IPS-18c (cell line): ENCODE data around the gene ATF6.

Experiments
- H3K4me3 ChIP-seq: 2 replicates; pipeline ENCODE4 v1.7.0; 2013; ENCODE audit warnings: low read depth, mild to moderate bottlenecking, low read length, moderate library complexity; ENCODE audit not compliant: insufficient read depth
- H3K9me3 ChIP-seq: one replicate; pipeline ENCODE4 v1.6.1; 2013; ENCODE audit warnings: mild to moderate bottlenecking, low read length, moderate library complexity; ENCODE audit not compliant: control insufficient read depth, insufficient read depth

Gene ATF6

DNA sequence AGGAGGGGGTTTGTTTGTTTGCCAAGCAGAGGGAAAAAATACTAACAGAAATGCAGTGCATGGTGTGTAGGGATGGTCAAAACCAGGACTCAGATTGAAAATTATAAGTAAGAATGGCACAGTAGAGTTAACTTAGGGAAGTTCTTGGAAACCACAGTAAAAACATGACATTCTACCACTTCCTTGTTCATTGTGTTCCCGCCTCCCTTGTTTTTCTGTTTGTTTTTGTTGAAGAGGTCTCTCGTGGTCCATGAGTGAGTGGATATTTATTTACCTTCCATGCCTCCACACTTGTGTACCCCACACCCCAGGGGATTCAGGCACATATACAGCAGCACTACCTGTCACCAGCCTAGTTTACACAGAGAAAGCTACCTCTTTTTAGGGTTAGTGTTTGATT lies 187.9 kb downstream of the ATF6 start:
- no peaks in the 10 kb centered on the region for H3K9me3 ChIP-seq
- no peak overlapping the region for H3K4me3 ChIP-seq

DNA sequence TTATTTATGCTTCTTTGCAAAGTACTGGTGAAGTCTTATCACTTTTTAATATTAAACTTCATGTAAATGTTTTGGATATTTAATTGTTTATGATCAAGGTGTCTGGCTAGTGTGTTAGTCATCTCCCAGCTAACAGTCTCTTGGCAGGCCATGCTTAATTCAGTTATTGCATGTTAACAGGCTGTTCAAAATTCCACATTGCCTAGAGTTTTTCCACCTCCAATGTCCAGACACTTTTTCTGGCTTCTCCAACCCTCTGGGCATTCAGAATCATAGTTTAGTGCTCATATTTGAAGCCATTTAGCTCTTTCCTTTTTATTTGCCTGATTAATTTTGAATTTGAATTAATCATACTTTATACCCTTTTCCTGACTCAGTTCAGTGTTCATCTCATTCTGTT lies 188.3 kb downstream of the ATF6 start:
- Histone ChIP-seq H3K4me3 (no peak overlapping the region), H3K9me3 (no peaks in the 10 kb centered on the region)

DNA sequence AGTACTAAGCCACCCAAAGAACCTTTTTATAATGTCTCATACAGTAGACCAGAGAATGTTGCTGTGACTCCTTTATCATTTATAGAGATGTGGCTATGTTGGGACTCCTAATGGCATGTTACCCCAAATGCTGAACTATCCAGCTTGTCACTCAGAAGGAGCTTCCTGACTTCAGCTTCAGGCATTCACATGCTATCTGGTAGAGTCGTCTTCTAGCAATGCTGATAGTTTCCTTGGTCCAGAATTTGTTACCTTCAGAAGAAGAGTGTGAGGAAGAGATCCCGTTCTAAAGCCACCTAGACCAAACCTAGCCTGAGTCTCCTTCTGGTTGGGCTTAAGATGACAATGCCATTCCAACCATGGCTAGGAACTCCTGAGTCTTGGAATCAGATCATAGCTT lies 189.5 kb downstream of the ATF6 start:
- H3K4me3 ChIP-seq: no peak overlapping the region
- no peaks in the 10 kb centered on the region for H3K9me3 ChIP-seq

DNA sequence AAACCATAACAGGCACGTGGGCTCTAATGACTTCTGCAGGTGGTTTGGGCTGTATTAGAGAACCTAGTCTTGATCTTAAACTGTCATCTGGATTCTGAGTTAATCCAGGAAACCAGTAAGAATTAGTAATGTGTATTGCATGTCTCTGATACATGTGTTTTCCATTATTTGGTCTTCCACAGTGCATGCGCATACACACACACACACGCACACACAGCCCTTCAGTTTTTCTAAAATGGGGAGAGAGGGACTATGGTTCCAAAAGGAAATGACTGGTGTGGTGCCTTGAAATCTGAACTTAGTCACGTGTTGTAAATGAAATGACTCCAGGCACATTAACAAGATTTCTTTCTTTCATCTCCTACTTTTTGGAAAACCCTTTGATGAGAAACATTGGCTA lies 190.0 kb downstream of the ATF6 start:
- Histone ChIP-seq H3K9me3 (no peaks in the 10 kb centered on the region), H3K4me3 (no peak overlapping the region)

DNA sequence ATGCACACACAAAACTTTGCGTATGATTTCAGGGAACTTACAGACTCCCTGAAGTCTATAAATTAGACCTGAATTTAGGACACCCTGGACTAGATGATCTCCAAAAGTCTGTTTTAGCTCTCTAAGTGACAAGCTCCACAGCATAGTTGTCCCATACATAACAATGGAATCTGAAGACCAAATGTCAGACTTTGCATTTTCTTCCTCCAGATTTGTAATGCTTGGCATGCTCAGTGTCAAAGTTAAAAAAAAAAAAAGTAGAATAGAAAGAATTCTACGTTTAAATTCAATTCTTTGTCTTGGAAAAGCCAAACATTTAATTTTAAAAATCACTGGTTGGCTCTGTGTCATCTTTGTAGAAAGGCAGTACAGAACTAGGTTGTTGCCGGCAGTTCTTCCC lies 190.8 kb downstream of the ATF6 start:
- no peaks in the 10 kb centered on the region for H3K9me3 ChIP-seq
- H3K4me3 ChIP-seq: no peak overlapping the region

DNA sequence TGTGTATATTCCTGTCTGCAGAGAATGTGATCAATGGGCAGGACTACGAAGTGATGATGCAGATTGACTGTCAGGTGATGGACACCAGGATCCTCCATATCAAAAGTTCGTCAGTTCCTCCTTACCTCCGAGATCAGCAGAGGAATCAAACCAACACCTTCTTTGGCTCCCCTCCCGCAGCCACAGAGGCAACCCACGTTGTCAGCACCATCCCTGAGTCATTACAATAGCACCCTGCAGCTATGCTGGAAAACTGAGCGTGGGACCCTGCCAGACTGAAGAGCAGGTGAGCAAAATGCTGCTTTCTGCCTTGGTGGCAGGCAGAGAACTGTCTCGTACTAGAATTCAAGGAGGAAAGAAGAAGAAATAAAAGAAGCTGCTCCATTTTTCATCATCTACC lies 192.3 kb downstream of the ATF6 start:
- H3K9me3 ChIP-seq: no peaks in the 10 kb centered on the region
- no peak overlapping the region for H3K4me3 ChIP-seq

DNA sequence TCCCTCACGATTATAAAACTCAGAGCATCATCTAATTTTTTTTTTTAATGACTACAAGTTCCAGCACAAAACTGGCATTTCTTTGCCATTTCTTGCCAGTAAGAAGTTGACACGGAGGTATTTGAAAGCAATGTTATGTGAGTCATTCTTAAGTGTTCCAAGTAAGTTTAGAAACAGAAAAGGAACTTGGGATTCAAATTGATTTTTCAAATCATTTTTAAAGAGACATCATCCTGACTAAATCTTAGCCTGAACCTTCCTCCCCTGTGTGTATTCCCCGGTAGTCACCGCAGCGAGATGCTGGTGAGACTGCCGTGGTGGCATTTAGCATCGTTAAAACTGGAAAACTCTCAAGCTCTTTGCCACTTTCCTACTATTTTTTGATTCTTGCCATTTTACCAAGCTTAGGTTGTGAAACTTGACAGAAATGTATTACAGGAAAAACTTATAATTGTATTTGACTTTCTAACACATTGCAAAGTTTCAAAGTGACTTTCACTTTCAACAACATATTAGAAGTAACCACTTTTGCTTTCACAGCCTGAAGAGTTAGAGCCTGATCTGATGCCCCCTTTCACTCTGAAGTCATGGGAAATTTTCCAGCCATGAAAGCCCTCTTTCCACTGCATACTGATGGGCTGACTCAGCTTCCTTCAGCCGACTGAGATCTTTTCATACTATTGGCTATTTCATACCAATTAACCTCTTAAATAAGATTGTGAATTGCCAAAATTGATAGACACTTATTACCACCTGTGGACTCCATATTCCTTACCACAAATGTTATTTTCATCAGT lies 196.2 kb downstream of the ATF6 start:
- H3K9me3 ChIP-seq: no peaks in the 10 kb centered on the region
- H3K4me3 ChIP-seq: no peak overlapping the region

DNA sequence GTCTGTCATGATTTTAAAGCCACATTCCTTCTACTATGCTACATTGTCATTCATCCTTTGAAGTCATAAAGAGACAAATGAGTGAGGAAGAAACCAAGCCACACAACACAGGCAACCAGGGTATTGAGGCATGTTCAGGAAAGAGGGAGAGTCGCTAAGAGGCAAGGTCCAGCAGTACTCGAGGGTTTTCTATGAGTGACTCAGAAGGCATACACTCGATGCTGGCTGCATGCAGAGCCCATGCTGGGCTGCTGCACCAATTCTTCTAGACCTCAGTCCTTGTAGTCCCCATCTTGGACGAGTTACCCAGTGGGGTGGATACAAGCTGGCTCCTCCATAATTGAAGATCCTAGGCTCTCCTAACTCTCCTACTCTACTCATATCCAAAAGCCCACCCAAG lies 199.9 kb downstream of the ATF6 start:
- H3K9me3 ChIP-seq: no peaks in the 10 kb centered on the region
- H3K4me3 ChIP-seq: no peak overlapping the region

DNA sequence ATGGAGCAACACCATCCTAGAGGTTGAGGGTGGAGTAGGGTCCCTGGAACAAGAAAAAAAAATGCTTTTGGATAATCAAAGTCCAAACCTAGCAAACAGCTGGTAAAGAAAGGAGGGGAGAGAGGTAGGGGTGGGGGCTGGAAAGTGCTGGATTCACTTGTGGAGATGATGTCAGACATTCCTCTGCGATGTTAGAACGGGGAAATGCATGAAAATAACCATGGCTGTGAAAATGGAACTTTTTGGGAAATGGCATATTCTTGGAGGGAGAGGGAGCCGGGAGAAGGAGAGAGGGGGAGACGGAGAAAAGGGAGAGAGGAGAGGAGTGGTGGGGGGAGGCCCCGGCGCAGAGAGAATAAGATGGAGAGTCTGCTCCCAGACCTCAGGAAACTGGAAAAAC lies 203.9 kb downstream of the ATF6 start:
- H3K4me3 ChIP-seq: no peak overlapping the region
- H3K9me3 ChIP-seq: no peaks in the 10 kb centered on the region

DNA sequence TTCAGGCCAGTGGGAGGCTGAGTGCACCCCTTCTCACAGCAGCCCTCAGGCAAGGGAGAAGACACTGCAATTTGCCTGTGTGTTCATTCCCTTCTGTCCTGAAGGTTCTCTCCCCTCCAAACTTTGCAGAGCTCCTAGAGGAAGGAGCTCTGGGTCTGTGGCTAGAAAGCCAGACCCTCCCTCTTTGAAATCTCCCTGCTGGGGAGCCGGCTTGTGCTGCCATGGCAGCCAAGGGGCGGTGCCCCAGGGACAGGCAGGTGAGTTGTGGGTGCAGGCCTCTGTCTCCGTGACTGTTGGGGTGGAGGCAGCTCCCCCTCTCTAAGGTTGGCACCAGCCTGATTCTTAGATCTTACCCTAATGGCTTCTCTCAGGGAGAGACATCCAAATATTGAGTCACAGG lies 204.5 kb downstream of the ATF6 start:
- H3K9me3 ChIP-seq: no peaks in the 10 kb centered on the region
- no peak overlapping the region for H3K4me3 ChIP-seq

DNA sequence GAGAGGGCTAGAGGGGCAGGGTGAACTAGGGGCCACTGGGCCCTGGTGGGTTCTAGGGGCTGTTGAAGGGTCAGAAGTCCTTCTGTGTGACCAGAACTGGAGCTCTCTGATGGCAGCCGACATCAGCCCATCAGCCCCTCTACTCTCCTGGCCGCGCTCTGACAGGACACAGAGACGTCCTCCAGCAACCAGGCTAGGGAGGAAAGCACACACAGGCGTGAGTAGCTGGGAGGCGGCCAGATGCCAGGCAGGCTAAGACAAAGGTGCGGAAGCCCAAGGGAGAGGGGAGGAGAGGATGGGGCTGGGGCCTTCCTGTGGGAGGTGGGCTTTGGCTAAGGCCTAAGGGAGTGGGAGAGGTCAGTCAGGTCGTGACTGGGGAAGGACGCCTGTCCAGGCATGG lies 206.7 kb downstream of the ATF6 start:
- Histone ChIP-seq H3K9me3 (no peaks in the 10 kb centered on the region), H3K4me3 (no peak overlapping the region)

DNA sequence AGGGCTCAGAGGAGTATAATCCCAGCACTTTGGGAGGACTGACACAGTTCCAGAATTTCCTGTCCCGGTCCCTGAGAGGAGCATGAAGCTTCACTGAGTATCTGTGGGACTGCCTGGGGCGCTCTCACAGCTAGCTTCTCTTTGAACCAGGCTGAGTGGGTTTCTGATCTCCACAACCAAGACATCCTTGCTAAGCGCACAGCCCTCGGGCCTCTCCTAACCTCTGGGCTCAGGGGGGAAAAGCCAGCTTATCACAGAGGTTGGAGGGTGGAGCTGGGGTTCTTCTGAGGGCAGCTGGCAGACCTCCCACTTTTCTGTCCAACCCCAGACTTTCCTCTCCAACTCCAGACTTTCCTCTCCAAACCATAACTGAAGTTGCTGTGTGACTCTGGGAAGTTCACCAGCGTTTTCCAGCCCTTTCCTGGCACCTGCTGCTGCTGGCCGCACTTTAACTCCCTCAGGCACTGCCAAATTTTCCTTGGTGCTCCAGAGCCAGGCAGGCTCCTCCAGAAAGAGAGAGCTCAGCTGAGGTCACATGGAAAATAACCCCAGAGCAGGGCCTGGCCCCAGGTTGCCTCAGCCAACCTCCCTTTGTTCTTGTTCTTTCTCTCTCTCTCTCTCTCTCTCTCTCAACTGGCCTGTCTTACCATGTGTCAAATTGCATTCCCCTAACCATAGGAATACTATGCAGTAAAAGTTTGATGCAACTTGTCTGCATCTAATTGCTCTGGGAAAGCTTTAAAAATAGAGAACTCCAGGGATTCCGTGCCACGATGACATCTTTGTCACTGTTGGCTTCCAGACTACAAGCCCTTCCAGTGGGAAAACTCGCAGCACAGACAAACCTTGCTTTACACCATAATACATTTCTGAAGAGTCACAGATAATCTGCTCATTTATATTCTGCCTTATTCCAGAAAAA lies 208.1 kb downstream of the ATF6 start:
- no peaks in the 10 kb centered on the region for H3K9me3 ChIP-seq
- no peak overlapping the region for H3K4me3 ChIP-seq

DNA sequence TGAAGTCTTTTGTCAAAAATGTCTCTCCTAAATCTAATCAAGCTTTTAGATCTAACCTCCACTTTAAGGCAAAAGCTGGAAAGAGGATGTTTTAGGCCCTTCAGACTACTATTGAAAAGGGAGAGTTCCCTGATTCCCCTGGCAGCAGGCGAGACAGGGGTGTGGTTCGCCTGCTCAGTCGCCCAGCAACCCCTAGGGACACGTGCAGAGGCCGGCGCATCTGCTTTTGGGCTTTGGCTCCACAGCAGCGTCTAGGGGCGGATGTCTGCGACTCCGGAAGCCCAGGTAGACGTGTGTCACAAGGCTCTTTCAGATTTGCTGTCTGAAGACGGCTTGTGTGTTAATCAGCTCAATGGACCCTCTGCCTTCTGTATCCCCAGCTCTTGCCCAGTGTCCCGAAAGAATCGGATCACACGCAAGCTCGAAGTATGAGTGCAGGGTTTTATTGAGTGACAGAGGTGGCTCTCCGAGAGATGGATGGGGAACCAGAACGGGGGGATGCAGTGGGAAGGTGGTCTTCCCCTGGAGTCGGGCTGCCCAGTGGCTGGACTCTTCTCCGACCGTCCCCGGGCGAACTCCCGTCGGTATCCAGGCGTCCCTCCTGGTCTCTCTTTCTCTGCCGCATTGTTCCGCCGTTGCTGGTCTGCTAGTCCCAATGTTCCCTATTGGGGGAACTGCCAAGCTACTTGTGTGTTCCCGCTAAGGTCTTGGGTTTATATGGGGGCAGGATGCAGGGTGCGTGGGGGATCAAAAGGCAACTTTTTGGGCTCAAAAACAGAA lies 212.1 kb downstream of the ATF6 start:
- Histone ChIP-seq H3K4me3 (no peak overlapping the region), H3K9me3 (no peaks in the 10 kb centered on the region)

DNA sequence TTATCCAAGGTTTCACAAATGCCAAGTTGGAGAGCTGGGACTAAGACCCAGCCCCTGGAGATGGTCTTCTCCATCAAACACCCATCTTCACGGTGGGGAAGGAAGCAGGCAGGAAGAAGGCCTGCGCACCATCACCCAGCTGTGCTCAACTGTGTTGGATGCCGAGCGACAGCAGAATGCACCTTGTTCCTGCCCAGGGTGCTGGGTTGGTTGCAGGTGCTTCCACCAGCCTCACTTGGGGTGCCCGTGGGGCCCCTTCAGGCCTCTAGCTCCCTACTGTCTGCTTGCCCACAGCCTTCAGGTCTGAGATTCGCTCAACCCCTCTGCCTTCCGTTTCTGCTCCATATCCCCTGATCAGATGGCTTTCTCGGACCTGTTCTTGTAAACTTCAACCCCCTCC lies 215.0 kb downstream of the ATF6 start:
- Histone ChIP-seq H3K4me3 (no peak overlapping the region), H3K9me3 (no peaks in the 10 kb centered on the region)

DNA sequence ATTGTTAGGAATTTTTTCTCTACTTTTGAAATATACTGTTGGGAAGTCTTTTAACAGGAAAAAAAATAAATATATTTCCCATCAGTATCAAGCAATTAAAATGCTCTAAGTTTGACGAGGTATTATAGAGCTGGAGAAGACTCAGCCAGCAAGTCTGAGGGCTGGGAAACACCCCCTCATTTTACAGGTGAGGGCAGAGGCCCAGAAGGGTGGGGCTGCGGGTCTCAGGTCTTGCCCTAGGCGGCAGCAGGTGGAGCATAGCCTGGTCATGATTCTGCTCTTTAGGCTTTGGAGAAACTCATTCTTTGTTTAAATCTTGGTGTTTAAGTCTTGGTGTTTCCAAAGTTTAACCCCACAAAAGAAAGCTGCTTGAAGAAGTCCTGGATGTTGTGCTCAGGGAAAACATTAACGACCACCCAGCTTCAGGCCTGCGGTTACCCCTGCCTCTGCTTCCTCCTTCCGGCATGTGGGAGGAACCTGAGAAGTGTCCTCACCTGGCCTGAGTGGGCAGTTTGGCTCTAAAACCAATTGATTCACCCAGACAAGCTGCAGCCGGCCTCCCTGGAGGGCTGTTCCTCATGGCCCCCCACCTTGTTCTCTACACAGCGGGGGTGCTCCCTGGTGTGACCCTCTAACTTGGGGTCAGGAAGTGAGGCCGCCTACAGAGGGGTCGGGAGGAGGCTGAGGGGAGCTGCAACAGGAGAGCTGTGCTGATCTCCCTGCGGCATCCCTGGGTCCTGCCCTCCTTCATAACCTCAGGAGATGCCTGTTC lies 215.8 kb downstream of the ATF6 start:
- Histone ChIP-seq H3K9me3 (no peaks in the 10 kb centered on the region), H3K4me3 (no peak overlapping the region)

DNA sequence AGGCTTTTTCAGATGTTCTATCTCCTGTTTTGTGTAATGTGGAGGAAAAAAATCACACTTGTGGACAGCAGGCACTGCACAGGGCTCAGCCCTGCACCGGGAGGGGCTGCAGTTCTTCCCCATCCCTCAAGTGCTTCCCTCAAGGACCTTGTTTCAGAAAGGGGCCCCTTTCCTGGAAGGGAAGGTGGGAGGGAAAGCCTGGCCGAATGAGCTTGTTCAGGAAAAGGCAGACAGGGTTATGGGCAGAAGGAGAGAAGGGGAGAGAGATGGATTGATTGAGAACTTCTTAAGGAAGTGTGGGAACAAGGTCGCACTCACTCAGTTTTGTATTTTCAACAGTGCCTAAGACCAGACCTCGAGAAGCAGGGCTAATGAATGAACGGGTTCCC lies 216.4 kb downstream of the ATF6 start:
- Histone ChIP-seq H3K4me3 (no peak overlapping the region), H3K9me3 (peaks cover under 1% of the 10 kb centered on the region)

DNA sequence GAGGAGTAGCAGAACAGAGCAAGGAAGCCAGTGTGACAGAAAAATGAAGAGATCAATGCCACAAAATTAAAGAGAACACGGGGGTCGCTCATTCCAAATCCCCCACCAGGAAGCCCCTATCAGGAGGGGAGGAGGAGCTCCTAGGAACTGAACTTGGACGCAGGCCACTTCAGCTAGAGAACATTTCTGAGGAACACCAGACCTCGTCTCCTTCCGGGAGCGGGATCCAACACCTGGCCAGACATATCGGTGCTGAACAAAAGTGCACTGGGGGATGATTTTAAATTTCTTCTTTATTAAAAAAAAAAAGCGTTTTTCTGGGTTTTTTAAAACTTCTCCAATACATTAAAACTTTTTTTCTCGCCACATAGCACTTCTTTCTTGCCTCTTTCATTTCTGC lies 216.8 kb downstream of the ATF6 start:
- H3K4me3 ChIP-seq: no peak overlapping the region

More for the DNA sequence above, 216.8 kb downstream of the ATF6 start:
- peaks cover 2% of the 10 kb centered on the region for H3K9me3 ChIP-seq
